Activated T-helper 1 cell treated with Interleukin-2 at 50 U/mL for 16 hours (primary cell): ENCODE measurements around the gene TBCE.

Source experiments
- DNase-seq: peaks from one replicate; pipeline ENCODE4 v3.0.0-alpha.2; 2020; ENCODE audit warnings: low read depth

The TBCE gene, protein sequence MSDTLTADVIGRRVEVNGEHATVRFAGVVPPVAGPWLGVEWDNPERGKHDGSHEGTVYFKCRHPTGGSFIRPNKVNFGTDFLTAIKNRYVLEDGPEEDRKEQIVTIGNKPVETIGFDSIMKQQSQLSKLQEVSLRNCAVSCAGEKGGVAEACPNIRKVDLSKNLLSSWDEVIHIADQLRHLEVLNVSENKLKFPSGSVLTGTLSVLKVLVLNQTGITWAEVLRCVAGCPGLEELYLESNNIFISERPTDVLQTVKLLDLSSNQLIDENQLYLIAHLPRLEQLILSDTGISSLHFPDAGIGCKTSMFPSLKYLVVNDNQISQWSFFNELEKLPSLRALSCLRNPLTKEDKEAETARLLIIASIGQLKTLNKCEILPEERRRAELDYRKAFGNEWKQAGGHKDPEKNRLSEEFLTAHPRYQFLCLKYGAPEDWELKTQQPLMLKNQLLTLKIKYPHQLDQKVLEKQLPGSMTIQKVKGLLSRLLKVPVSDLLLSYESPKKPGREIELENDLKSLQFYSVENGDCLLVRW

DNA sequence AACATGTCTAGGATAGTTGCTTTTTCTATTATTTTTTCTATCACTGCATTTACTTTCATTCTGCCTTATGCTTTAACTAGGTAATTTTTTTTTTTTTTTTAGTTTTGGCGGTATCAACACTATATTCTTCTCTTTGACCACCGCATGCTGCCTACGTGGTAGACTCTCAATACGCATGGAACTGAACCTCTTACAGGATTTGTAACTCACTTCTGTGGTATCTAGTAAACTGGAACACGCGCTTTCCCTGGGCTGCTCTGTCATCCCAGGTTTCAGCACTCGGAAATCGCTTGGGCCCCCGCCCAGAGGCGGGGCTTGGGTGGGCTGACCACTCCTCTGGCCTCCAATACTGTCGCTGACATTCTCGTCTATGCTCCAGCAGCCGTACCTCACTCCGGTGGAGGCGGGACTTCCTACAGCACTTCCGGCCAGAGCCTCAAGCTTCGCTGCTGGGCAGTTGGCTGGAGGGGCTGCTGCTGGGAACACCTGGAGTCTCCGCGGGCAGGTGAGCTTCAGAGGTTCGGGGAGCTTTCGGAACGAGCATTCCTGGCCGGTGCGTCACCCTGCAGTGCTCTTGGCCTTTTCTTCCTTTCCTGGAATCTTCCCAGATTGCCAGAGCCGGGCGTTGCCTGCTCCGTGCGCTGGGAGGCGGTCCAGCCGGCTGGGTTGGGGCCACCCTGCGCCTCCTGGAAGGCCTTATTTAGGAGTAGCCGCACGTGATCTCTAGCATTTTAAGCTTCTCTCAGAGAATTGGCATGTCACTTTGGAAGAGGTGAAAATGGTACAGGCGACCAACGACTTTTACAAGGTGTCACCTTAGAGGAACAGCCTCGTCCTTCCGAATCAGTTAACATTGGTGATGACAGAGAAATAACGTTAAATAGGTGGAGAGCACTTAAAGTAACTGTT, at the start of gene TBCE:
TSS of gene TBCE (plus strand) at position 428 of the 909 bp plus-strand sequence. CDS start 12,623 bp downstream, outside the sequence.
- DNase-seq: peak; percentile 69

DNA sequence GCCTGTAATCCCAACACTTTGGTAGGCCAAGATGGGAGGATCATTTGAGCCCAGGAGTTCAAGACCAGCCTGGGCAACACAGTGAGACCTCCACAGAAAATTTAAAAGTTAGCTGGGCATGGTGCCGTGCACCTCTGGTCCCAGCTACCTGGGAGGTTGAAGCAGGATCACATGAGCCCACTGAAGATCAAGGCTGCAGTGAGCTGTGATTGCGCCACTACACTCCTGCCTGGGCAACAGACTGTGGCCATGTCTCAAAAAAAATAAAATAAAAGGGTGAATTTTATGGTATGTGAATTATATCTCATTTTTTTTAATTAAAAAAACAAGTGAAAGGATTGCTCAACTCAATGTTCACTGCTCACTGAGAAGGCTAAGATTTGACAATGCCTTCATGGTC, 48.0 kb upstream of the TBCE start:
- DNase-seq: no peak

DNA sequence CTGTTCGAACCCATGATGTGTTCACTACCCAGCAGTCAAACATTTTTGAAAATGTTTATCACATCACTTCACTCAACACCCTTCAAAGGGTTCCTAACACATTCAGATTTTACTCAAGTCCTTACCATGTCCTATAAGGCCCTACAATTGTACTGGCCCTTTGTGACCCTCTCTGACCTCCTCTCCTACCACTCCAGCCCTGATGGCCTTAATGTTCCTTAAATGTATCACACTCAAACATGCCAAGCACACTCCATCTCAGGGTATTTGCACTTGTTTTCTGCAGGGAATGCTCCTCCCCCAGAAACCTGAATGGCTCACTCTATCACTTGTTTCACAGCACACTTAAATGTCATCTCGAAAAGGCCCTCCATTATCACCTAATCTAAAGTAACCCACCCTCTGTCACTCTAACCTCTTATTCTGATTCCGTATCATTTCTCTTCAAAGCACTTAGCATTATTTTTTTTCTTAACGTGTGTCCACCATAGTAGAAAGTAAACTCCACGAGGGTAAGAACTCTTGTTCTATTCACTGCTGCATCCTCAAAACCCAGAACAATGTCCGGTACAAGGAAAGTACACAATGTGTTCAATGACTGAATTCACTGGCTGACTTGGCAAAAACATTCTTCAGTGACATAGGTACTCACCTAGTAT, 46.6 kb upstream of the TBCE start:
- no peak for DNase-seq

DNA sequence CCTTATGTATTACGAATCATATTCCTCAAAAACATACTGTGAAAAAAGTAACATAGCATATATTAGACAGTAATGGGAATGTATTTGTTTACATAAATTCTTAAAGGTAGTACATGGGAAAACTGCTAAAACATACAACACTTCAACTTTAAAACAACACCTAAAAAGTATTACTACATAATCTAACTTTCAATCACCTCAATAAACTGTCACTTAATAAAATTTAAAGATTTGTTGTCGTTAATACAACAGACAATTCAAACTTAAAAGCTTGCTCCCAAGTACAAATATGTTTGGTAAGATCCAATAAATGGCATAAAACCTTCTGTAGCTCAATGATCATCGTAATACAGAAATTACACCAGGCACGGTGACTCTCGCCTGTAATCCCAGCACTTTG, 42.9 kb upstream of the TBCE start:
- DNase-seq: no peak

DNA sequence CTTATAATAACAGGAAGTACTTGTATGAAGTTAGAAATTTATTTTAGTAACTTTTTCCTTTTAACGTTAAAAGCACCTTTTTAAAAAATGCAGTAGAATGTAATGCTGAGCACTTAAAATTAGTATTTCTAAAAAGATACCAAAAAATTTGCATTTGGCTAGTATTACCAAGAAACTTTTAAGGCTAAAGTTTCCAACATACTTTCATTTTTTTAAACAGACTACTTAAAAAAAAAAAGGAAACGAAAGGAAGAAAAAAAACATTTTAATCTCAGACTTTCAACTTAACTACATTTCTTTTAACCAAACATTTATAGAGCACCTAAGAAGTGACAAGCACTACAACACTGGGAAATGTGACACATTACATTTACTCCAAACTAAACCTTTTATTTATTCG, 42.1 kb upstream of the TBCE start:
- DNase-seq: no peak

DNA sequence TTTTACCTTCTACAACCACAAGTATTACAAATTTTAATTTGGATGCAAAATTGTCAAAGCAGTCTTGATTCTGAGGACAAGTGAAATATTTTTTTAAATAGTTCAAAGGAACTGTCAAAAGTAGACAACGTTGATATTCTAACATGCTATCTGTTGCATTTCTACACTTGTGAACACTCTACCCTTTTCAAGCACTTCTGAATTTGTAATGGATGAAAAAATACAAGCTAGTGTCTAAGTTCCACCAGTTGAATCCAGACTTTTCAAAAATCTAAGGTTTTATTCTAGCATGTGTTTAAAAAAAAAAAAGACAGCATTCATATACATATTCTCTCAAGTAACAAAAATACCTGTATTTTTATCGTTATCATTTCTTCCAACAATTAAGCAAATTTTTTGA, 41.4 kb upstream of the TBCE start:
- DNase-seq: no peak

DNA sequence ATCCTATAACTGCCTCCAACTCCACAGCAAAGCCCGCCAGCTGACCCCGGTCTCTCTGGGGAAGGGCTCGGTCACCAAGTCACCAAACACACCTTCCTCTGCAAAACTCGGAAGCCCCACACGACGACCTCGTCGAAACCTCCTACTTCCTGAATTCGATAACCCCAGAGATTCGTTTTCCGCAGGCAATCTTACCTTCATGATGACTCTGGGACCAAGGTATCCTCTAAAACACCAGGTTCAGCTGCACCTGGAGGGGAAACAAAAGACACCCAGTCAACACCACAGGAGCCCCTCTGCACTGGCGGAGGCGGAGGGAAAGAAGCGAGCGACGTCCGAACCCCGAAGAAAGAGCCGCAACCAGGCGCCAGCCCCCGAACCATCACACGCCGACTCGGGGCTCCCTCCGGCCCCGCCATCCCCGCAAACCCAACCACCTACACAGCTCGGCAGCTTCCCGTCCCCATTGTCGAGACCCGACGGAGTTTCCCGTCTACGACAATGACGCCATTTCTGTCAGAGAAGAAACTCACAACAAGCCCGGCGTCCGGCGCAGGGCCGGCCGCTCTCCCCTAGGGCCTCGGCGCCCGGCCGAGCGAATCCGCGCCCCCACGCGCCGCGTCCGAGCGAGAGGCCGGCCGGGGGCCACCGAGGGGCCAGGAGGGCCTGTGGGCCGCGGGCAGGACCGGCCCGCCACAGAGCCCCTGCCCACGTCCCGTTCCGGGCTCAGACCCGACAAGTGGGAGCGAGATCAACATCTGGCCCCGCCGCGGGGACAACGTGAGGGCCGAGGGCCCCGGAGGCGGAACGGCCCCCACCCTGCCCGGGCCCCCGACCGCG, 40.3 kb upstream of the TBCE start:
- DNase-seq: peak; percentile 35

DNA sequence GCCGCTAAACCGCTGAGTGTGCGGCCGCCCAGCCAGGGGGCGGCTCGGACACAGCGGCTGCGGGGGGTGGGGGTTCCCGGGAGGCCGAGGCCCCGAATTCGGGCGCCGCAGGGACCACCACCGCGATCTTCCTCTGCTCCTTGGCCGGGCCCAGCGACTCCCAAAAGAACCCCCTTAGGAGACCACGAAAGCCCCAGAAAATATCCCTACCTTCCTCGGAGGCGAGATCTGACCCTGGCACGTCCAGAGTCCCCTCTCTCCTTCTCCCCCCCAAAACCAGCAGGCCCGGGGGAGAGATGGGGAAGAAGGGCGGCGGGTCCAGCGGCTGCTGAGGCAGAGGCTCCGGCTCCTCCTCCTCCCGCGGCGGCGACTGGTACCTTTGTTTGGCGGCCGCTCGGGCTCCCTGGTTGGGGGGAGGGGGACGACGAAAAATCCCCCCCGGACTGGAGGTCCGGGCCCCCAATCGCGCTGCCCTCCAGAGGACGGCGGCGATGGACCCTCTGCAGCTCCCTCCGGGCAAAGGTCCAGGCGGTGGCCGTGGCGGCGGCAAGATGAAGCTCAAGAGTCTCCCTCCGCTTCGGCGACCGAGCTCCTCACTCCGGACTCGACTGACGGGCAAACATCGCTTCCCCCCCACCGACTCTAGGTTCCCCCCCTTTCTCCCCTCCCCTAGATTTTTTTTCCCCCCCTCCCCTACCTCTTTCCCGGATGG, 39.5 kb upstream of the TBCE start, which contains the start of gene ARID4B:
TSS of gene ARID4B (minus strand) at position 621 of the 712 bp plus-strand sequence. CDS start 1,260 bp downstream, outside the sequence.
- DNase-seq: no peak

DNA sequence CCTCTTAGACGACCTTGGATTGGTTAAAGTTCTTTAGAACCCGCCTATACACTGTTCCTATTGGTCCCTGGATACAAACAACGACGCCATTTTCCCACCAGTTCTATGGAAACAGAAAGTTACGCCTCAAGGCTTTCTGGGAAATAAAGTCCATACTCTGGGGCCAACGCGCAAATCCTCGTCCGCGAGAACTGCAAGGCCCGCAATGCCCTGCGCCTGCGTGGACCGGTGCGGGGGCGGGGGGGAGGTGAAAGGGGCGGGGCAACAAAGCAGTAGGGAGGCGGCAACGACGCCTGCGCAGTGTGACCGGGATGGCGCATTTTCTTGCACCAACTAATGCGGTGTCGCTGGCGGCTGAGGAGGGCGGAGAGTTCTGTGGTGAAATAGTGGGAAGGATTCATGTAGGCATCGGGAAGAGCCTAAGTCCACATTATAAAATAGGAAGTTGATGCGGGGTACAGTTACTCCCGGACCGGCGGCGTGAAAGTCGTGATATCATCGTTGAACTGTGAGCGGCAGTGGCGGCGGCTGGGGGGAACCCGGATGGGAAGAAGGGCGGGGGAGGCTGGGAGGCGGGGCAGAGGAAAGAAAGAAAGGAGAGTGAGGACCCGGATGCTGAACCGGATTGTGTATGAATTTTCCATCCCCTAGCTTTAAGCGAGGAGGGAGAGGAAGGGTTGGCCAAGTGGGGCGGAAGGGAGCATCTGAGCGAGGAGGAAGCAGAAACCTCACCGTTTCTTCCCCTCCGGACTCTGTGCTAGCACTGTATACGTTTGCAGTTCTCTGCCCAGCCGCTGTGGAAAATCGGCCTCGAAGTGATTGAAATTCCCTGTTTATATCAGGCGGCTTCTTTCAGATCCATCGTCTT, 38.7 kb upstream of the TBCE start, which contains the start of gene GGPS1:
TSS of gene GGPS1 (plus strand) at position 300 of the 868 bp plus-strand sequence. CDS start 6,695 bp downstream, outside the sequence.
- DNase-seq: peak; percentile 96

DNA sequence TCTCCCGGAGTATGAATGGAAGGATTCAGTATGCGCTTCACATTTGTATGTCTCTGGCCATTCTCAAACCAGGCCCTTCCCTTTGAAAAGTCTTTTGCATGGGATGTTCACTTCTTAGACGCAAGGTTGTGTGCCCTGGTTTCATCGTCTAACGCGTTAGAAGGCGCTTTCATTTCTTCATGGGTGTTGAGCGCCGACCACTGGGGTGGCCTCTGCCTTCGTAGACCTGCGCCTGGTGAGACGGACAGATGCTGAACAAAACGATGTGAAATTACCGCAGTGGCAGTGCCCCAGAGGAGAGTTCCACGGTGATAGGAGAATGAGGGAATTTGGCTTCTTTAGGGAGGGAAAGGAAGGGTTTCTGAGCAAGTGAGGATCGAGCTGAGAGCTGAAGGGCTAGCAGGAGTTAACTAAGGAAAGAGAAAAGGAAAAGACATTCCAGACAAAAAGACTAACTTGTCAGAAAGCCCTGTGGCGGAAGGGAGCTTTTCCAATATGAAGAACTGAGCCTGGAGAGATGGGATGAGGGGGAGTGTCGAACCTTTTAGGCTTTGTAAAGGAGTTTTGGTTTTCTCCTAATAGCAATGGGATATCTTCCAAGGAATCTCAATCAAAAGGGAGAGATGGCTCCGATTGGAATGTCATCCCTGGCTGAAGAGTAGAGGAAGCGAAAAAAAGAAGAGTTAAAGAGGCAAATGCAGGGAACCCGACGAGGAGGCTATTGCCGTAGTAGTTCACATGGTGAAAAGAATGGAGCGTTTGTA, 37.9 kb upstream of the TBCE start:
- DNase-seq: peak; percentile 30

DNA sequence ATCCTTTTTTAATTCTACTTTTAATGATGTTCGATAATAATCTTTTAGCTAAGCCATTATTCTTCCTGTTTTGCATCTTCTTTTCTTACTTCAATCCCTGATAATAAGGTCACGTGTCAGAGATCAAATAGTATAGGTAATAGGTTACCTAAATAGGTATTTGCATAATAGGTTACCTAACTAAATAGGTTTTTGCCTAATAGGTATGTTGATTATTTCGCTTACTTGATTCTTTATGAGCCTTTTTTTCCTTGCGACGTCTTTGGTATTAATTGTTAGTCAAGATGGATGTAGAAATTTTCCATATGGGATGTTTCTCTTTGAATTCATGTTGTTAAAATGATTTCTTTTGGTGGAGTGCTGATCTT, 36.3 kb upstream of the TBCE start:
- DNase-seq: no peak

DNA sequence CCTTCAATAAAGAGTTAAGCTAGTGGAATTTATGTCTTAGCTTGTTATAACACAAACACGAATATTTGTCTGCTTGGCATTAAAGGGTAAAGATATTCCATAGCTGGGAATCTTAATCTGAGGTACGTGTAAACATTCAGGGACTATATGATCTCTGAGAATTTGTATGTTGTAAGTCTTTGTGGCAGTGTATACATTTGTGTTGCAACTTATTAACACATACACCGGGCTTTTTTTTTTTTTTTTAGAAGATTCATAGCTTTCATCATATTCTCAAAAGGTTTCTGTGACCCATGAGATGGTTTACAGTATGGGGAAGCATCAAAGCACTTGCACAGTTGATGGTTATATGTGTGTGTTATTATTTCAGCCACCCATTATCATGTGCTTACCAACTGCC, 35.8 kb upstream of the TBCE start:
- no peak for DNase-seq

DNA sequence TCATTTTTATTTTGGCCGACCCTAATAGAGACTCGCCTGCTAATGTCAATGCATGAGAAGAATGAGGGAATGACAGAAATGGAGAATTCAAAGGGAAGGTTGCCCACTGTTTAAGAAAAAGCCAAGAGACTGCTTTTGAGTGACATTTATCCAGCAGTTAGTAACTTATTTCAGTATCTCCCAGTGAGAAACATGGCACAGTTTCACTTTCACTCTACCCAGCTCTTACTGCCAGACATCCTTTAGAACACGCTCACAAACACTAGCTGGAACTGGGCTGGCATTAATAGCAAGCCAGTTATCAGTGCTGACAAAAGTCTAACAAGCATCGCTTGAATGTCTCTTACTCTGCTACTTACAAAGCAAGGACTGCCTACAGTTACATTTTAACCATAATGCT, 30.3 kb upstream of the TBCE start:
- DNase-seq: no peak

DNA sequence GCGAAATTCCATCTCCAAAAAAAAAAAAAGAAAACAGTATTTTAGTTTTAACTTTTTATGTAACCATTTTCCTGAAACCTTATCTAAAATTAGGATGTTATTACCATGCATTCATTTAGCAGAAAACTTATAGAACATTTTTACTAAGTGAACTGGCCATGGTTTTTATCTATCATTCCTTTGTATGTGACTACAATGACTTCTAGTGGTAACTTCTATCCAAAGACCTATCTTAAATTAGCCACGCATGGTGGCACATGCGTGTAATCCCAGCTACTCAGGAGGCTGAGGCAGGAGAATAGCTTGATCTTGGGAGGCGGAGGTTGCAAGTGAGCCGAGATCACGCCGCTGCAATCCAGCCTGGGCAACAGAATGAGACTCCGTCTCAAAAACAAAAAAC, 27.5 kb upstream of the TBCE start:
- DNase-seq: no peak

DNA sequence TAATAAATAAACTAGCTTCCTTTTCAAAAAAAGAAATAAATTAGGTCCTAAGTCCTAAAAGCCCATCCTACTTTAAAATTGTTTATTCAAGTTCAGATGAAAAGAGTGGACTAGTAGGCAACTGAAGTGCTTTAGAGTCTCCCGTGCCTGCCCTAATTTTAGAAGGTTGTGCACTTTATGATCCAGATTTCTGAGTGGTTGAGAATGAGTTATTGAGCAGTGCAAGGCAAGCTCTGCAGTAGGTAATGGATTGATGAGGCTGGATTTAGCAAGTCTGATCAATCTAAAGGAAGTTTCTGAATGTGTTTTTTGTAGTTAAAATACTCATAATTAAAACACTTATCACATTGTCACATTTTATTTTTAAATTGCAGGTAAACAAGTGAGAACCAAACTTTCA, 25.9 kb upstream of the TBCE start:
- no peak for DNase-seq

DNA sequence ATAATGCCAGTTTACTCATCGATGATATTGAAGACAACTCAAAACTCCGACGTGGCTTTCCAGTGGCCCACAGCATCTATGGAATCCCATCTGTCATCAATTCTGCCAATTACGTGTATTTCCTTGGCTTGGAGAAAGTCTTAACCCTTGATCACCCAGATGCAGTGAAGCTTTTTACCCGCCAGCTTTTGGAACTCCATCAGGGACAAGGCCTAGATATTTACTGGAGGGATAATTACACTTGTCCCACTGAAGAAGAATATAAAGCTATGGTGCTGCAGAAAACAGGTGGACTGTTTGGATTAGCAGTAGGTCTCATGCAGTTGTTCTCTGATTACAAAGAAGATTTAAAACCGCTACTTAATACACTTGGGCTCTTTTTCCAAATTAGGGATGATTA, 25.2 kb upstream of the TBCE start:
- DNase-seq: no peak

DNA sequence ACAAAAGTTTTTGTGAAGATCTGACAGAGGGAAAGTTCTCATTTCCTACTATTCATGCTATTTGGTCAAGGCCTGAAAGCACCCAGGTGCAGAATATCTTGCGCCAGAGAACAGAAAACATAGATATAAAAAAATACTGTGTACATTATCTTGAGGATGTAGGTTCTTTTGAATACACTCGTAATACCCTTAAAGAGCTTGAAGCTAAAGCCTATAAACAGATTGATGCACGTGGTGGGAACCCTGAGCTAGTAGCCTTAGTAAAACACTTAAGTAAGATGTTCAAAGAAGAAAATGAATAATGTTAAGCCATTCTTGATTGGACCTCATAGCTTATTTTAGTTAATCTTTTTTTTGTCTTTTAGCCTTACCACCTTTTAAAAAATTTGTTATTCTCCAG, 24.8 kb upstream of the TBCE start:
- no peak for DNase-seq

DNA sequence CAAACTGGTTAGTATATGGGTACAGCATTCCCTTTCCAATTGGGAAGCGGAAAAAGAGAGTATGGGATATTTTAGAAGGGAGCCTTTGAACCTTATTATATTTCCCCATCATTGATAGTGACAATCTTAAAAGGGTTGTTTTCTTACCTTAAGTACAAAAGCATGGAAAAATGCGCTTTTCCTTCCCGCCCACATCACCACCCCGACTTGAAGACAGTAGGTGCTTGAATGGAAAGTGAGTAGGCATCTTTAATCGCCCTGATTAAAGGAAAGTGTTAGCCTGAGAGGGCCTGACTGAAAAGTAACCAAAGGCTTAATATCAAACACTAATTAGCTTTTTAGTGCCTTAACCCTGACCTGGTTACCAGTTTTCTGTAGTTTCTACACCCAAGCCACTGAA, 23.5 kb upstream of the TBCE start:
- DNase-seq: no peak

DNA sequence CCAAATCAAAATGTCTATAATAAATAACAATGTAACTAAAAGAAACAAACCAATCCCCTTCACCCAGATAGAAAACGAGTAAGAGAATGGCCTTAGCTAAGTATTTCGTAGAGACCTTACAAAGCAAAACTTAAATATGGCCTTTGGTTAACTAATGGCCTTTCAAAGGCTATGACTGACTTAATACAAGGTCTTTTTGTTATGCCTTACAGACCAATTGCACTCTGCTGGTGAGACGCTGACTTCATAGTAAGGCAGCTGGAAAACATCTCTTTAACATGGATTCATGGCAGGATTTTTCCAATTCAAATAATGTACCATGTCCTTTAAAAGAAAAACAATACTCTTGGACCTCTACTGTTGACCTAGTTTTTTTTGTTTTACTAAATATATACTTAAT, 15.8 kb upstream of the TBCE start:
- no peak for DNase-seq
